IPS-18a (cell line): ENCODE data around the gene ASTN2.

Experiments
- H3K27ac ChIP-seq: one replicate; pipeline ENCODE4 v1.5.1; 2013; ENCODE audit warnings: low read length
- H3K27me3 ChIP-seq: one replicate; pipeline ENCODE4 v1.6.1; 2013; ENCODE audit warnings: mild to moderate bottlenecking, low read length; ENCODE audit not compliant: control insufficient read depth, insufficient read depth
- H3K36me3 ChIP-seq: one replicate; pipeline ENCODE4 v1.6.1; 2013; ENCODE audit warnings: low read depth, low read length; ENCODE audit not compliant: control insufficient read depth
- H3K4me1 ChIP-seq: one replicate; pipeline ENCODE4 v1.6.1; 2013; ENCODE audit warnings: low read depth, low read length; ENCODE audit not compliant: control insufficient read depth
- H3K4me3 ChIP-seq: one replicate; pipeline ENCODE4 v1.5.1; 2013; ENCODE audit warnings: low read length
- H3K9ac ChIP-seq: one replicate; pipeline ENCODE4 v1.6.1; 2013; ENCODE audit warnings: mild to moderate bottlenecking, low read length, moderate library complexity
- H3K9me3 ChIP-seq: one replicate; pipeline ENCODE4 v1.6.1; 2013; ENCODE audit warnings: low read depth, low read length; ENCODE audit not compliant: control insufficient read depth

ASTN2 gene

GRCh38 chr9:116572095-116572748 lies 842.6 kb downstream of the ASTN2 start:
- Histone ChIP-seq H3K27ac (no peak overlapping the region), H3K4me1 (peaks cover 15% of the 10 kb centered on the region), H3K9ac (no peak overlapping the region), H3K36me3 (no peaks in the 10 kb centered on the region), H3K4me3 (no peak overlapping the region), H3K9me3 (no peaks in the 10 kb centered on the region), H3K27me3 (no peaks in the 10 kb centered on the region)

DNA sequence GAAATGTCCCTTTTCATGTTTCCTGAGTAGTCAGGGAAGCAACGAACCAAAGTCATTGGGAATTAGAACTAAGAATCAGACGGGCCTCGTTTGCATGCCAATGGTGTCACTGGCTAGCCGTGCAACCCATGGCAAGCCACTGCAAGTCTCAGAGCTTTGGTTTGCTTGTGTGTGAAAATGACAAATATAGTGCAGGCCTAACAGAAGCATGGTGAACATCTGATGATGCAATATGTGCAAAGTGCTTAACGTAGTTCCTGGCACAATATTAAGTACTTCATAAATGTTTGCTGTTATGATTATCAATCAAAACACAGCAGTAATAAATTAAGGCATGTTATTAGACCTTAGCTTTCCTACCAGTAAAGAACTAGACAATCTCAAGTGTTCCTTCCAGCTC lies 845.7 kb downstream of the ASTN2 start:
- Histone ChIP-seq H3K36me3 (no peaks in the 10 kb centered on the region), H3K9ac (no peak overlapping the region), H3K4me3 (no peak overlapping the region), H3K9me3 (no peaks in the 10 kb centered on the region), H3K4me1 (peaks cover 15% of the 10 kb centered on the region), H3K27me3 (no peaks in the 10 kb centered on the region), H3K27ac (no peak overlapping the region)

DNA sequence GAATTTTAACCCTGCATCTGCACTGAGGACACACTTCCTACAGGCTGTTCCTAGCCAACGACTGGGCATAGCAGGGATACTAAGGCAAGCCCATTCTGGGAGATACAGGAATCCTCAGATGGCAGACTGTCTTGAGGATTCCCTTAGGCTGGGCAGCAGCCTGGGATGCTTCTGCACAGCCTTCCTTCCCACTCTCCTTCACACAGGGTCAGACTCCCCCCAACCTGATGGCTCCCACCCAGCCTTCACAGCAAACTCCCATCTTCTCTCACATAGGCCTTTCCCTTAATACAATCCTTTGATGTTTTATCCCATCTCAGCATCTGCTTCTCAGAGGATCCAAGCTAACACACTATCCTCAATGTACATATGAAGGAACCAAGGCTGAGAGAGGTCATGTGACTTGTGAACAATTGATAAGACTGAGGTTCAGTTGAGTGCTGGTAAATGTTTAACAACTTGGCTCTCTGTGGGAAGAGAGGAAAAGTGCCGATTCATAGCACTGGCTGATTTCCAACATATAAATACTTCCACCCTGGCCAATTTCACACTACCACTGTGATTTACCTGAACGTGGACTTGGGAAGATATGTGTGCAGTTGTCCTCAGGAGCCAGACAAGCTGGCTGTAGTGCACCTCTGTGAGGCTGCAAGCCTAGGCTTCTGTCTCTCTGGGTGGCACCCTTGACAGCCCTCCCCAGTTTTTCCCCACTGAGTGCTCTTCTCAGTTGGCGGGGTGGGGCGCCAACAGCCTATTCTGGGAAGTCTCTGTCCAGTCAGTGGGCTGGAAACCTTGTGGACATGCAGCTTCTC lies 848.0 kb downstream of the ASTN2 start:
- Histone ChIP-seq H3K27ac (no peak overlapping the region), H3K9me3 (no peaks in the 10 kb centered on the region), H3K9ac (no peak overlapping the region), H3K36me3 (no peaks in the 10 kb centered on the region), H3K4me1 (peaks cover 13% of the 10 kb centered on the region), H3K27me3 (no peaks in the 10 kb centered on the region), H3K4me3 (no peak overlapping the region)

DNA sequence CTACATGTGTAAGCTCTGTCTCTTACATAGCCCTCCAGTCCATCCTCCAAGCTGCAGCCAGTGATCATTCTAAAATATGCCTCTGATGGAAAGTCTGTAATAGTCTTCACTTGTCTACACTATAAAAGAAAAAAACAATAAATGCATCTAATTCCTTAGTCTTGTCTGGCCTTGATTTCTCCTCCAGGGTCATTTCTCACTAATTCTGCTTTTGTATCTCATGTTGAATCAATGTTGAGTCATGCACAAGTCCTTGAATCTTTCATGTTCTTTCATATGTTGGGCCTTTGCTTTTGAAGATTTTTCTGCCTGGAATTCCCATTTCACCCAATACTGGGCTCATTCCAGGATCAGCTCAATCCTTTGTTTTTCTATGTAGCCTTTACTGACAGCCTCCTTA lies 848.9 kb downstream of the ASTN2 start:
- Histone ChIP-seq H3K4me3 (no peak overlapping the region), H3K27me3 (no peaks in the 10 kb centered on the region), H3K36me3 (no peaks in the 10 kb centered on the region), H3K9me3 (no peaks in the 10 kb centered on the region), H3K9ac (no peak overlapping the region), H3K27ac (no peak overlapping the region), H3K4me1 (peaks cover 12% of the 10 kb centered on the region)

DNA sequence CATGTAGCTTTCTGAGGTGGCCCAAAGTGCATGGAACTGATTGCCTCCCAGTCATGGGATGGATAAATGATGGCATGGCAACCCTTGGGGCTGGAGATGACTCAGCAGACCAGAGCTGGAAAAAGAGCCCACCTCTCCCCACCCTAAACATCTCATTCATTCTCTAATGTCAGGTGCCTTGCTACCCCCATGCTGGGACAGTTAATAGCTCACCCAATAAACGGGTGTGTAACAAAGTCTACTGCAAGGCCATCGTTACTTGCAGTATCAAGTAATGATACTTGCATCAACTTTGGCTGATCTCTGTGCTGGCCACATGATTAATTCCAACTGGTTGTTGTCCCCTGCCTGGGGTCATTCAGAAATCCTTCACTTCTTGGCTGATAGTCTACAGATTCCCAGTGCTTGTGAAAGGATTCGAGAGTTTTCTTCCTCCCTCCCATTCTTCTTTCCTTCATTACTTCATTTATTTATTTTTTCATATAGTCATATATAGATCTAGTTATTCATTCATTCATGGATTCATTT lies 850.5 kb downstream of the ASTN2 start:
- peaks cover 9% of the 10 kb centered on the region for H3K4me1 ChIP-seq
- H3K4me3 ChIP-seq: no peak overlapping the region
- no peaks in the 10 kb centered on the region for H3K36me3 ChIP-seq
- no peaks in the 10 kb centered on the region for H3K27me3 ChIP-seq
- H3K9ac ChIP-seq: no peak overlapping the region
- H3K9me3 ChIP-seq: no peaks in the 10 kb centered on the region
- H3K27ac ChIP-seq: no peak overlapping the region

- no peaks in the 10 kb centered on the region for H3K36me3 ChIP-seq
- no peak overlapping the region for H3K4me3 ChIP-seq
- H3K4me1 ChIP-seq: no peaks in the 10 kb centered on the region
- H3K9ac ChIP-seq: no peak overlapping the region
- no peaks in the 10 kb centered on the region for H3K27me3 ChIP-seq
- no peak overlapping the region for H3K27ac ChIP-seq
- H3K9me3 ChIP-seq: no peaks in the 10 kb centered on the region
These were observed 855.9 kb downstream of the ASTN2 start for GRCh38 chr9:116558818-116559540.

DNA sequence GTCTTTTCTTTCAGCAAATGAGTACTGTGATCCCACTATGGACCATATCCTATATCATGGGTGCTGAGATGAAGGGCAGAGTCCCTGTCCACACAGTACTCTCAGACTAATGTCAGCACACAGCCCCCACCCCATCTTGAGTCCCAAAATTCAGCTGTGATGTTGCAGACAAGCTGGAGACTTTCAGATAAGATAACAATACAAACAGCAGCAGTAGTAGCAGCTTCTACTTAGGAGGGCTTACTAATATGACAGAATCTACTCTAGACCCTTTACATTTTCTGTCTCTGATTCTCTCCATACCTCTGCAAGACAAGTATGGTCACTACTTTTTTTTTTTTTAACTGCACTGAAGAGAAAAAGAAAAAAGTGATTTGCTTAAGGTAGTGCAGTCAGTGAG lies 856.8 kb downstream of the ASTN2 start:
- Histone ChIP-seq H3K9ac (no peak overlapping the region), H3K27ac (no peak overlapping the region), H3K27me3 (no peaks in the 10 kb centered on the region), H3K4me3 (no peak overlapping the region), H3K4me1 (no peaks in the 10 kb centered on the region), H3K9me3 (no peaks in the 10 kb centered on the region), H3K36me3 (no peaks in the 10 kb centered on the region)

DNA sequence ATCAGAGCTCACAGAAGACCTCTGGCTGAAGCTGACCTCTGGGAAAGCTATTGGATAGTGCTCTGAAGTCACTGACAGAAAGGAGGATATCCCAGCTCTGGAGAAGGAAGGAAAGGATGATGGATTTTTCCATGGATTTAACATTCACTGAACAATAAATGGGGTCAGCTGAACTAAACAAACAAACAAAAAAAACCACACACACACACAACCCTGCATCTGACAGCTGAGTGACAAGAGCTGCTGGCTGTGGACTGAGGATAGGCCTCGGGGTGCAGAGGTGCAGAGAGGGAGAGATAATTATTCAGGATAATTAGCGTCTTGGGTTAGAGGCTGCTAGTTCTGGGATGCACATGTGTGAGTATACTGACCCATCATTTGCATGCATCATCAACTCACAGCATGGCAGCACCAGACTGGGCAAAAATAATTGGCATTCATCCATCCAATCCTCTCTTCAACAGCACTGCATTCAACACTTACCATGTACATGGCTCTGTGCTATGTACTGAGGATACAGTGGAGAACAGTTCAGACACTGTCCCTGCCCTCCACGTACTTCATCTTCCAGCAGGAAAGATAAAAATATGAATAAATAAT lies 859.2 kb downstream of the ASTN2 start:
- no peaks in the 10 kb centered on the region for H3K4me1 ChIP-seq
- no peaks in the 10 kb centered on the region for H3K36me3 ChIP-seq

GRCh38 chr9:116555119-116555518 lies 859.7 kb downstream of the ASTN2 start:
- Histone ChIP-seq H3K27ac (no peak overlapping the region), H3K9ac (no peak overlapping the region), H3K4me3 (no peak overlapping the region), H3K36me3 (no peaks in the 10 kb centered on the region), H3K27me3 (no peaks in the 10 kb centered on the region), H3K4me1 (no peaks in the 10 kb centered on the region), H3K9me3 (no peaks in the 10 kb centered on the region)

More for the DNA sequence above, 859.2 kb downstream of the ASTN2 start:
- Histone ChIP-seq H3K9ac (no peak overlapping the region), H3K27me3 (no peaks in the 10 kb centered on the region), H3K27ac (no peak overlapping the region), H3K4me3 (no peak overlapping the region), H3K9me3 (no peaks in the 10 kb centered on the region)

- Histone ChIP-seq H3K9me3 (no peaks in the 10 kb centered on the region), H3K4me3 (no peak overlapping the region), H3K36me3 (no peaks in the 10 kb centered on the region), H3K27me3 (no peaks in the 10 kb centered on the region), H3K4me1 (no peaks in the 10 kb centered on the region), H3K27ac (no peak overlapping the region), H3K9ac (no peak overlapping the region)
These were observed 864.0 kb downstream of the ASTN2 start for GRCh38 chr9:116550696-116551436.
